ENCODE data around the gene RCSD1.
A peak's percentile ranks its signal among the peaks of the same experiment; 100 is the strongest.

The RCSD1 gene

DNA sequence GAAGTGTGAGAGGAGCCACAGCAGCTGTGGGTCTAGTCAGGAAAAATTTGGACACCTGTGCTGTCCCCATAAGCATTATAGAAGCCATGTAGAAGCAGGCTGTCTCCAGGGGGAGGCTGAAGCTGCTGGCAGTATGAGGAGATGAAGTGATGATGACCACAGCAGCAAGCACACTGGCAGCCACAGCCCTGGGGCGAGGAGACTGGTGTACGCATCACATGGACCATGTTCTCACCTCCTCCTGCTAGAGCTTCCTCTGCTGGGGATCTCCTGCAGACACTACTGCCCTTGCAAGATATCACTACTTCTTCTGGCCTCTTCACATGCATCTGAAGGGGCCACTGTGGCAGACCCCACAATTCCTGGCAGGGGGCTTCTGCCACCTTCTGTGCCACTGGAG is 42.7 kb upstream of the RCSD1 start:
- DNase-seq (ENCODE audit: low spot score): no peak
- Histone ChIP-seq H3K27me3 (ENCODE audit: control insufficient read depth in 3 of 3, insufficient read depth in 3 of 3, low read depth in 1 of 3, low read length in 3 of 3) (peaks cover 0 to 9% (median 0%) of the 10 kb centered on the region in 3 experiments), H3K4me3 (ENCODE audit: low read length in 2 of 2) (peak overlapping the region in 1 of 2 donors; percentile 50), H3K4me1 (ENCODE audit: control insufficient read depth in 2 of 2, insufficient read depth in 1 of 2, low read depth in 1 of 2, low read length in 2 of 2) (peaks cover 0 to 2% of the 10 kb centered on the region in 2 donors), H3K18ac (ENCODE audit: low read length) (no peak overlapping the region), H2AK5ac (ENCODE audit: low read depth, low read length) (no peak overlapping the region), H3K9ac (ENCODE audit: low read depth, low read length, poor library complexity) (peak overlapping the region; percentile 26), H2BK5ac (ENCODE audit: low read length) (no peak overlapping the region), H3K23ac (ENCODE audit: low read depth, low read length, poor library complexity) (no peak overlapping the region), H3K4ac (ENCODE audit: low read length) (no peak overlapping the region), H2BK12ac (ENCODE audit: low read length) (no peak overlapping the region), H4K8ac (ENCODE audit: low read depth, low read length) (no peak overlapping the region), H3K36me3 (replicated peaks in 1 of 2; ENCODE audit: control insufficient read depth in 2 of 2, insufficient read depth in 2 of 2, low read length in 2 of 2) (no peaks in the 10 kb centered on the region), H3K27ac (replicated peaks; ENCODE audit: low read length) (no peak overlapping the region), H2BK15ac (ENCODE audit: low read length) (no peak overlapping the region), H3K9me3 (replicated peaks in 1 of 2; ENCODE audit: control insufficient read depth in 2 of 2, insufficient read depth in 1 of 2, low read depth in 1 of 2, low read length in 2 of 2) (peaks cover 0 to 6% of the 10 kb centered on the region in 2 donors), H2AFZ (ENCODE audit: low read length) (no peak overlapping the region), H2BK120ac (ENCODE audit: low read depth, low read length) (no peak overlapping the region), H3K4me2 (ENCODE audit: insufficient read depth, low read length, poor library complexity, severe bottlenecking) (no peak overlapping the region), H3K79me1 (ENCODE audit: low read depth, low read length) (no peaks in the 10 kb centered on the region), H4K91ac (ENCODE audit: low read depth, low read length, poor library complexity) (no peak overlapping the region), H3K14ac (ENCODE audit: low read length) (no peak overlapping the region)
- WGBS, 2 donors (ENCODE audit: extremely low coverage in 2 of 2, insufficient read length in 2 of 2, insufficient replicate concordance in 1 of 2): no CpG with 5 or more reads among the region's 2 CpGs

DNA sequence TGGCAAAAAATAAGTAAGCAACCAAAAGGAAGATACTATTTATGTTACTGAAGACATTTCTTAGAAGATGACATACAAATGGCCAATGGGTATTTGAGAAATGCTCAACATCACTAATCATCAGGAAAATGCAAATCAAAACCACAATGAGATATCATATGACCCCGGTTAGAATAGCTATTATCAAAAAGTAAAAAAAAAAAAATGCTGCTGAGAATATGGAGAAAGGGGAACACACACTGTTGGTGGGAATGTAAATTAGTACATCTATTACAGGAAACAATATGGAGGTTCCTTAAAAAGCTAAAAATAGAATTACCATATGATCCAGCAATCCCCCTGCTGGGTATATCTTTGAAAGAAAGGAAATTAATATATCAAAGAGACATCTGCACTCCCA is 42.2 kb upstream of the RCSD1 start:
- Histone ChIP-seq H3K27me3 (ENCODE audit: control insufficient read depth in 3 of 3, insufficient read depth in 3 of 3, low read depth in 1 of 3, low read length in 3 of 3) (peaks cover 0 to 9% (median 0%) of the 10 kb centered on the region in 3 experiments), H4K8ac (ENCODE audit: low read depth, low read length) (no peak overlapping the region), H2BK120ac (ENCODE audit: low read depth, low read length) (no peak overlapping the region), H2AK5ac (ENCODE audit: low read depth, low read length) (no peak overlapping the region), H2BK12ac (ENCODE audit: low read length) (no peak overlapping the region), H3K14ac (ENCODE audit: low read length) (no peak overlapping the region), H3K9ac (ENCODE audit: low read depth, low read length, poor library complexity) (no peak overlapping the region), H4K91ac (ENCODE audit: low read depth, low read length, poor library complexity) (no peak overlapping the region), H2BK5ac (ENCODE audit: low read length) (no peak overlapping the region), H3K18ac (ENCODE audit: low read length) (no peak overlapping the region), H3K4me2 (ENCODE audit: insufficient read depth, low read length, poor library complexity, severe bottlenecking) (no peak overlapping the region), H3K79me1 (ENCODE audit: low read depth, low read length) (no peaks in the 10 kb centered on the region), H3K4ac (ENCODE audit: low read length) (no peak overlapping the region), H2AFZ (ENCODE audit: low read length) (no peak overlapping the region), H3K27ac (replicated peaks; ENCODE audit: low read length) (no peak overlapping the region), H3K9me3 (replicated peaks in 1 of 2; ENCODE audit: control insufficient read depth in 2 of 2, insufficient read depth in 1 of 2, low read depth in 1 of 2, low read length in 2 of 2) (peaks cover 0 to 6% of the 10 kb centered on the region in 2 donors), H3K23ac (ENCODE audit: low read depth, low read length, poor library complexity) (no peak overlapping the region), H3K4me1 (ENCODE audit: control insufficient read depth in 2 of 2, insufficient read depth in 1 of 2, low read depth in 1 of 2, low read length in 2 of 2) (peaks cover 0 to 2% of the 10 kb centered on the region in 2 donors), H2BK15ac (ENCODE audit: low read length) (no peak overlapping the region), H3K36me3 (replicated peaks in 1 of 2; ENCODE audit: control insufficient read depth in 2 of 2, insufficient read depth in 2 of 2, low read length in 2 of 2) (no peaks in the 10 kb centered on the region), H3K4me3 (ENCODE audit: low read length in 2 of 2) (no peak overlapping the region)
- DNase-seq (ENCODE audit: low spot score): no peak
- WGBS, 2 donors (ENCODE audit: extremely low coverage in 2 of 2, insufficient read length in 2 of 2, insufficient replicate concordance in 1 of 2): no CpG with 5 or more reads among the region's 1 CpG

GRCh38 chr1:167588361-167588760 is 41.7 kb upstream of the RCSD1 start:
- H2BK12ac ChIP-seq (ENCODE audit: low read length): no peak overlapping the region
- H3K4me2 ChIP-seq (ENCODE audit: insufficient read depth, low read length, poor library complexity, severe bottlenecking): no peak overlapping the region
- peaks cover 0 to 9% (median 0%) of the 10 kb centered on the region in 3 experiments for H3K27me3 ChIP-seq (ENCODE audit: control insufficient read depth in 3 of 3, insufficient read depth in 3 of 3, low read depth in 1 of 3, low read length in 3 of 3)
- H3K23ac ChIP-seq (ENCODE audit: low read depth, low read length, poor library complexity): no peak overlapping the region
- H2BK120ac ChIP-seq (ENCODE audit: low read depth, low read length): no peak overlapping the region
- no peak overlapping the region for H3K27ac ChIP-seq (replicated peaks; ENCODE audit: low read length)
- no peaks in the 10 kb centered on the region for H3K79me1 ChIP-seq (ENCODE audit: low read depth, low read length)
- no peak overlapping the region for H2BK5ac ChIP-seq (ENCODE audit: low read length)
- H3K4ac ChIP-seq (ENCODE audit: low read length): no peak overlapping the region
- no peak overlapping the region for H4K8ac ChIP-seq (ENCODE audit: low read depth, low read length)
- H3K9me3 ChIP-seq (replicated peaks in 1 of 2; ENCODE audit: control insufficient read depth in 2 of 2, insufficient read depth in 1 of 2, low read depth in 1 of 2, low read length in 2 of 2): peaks cover 0 to 6% of the 10 kb centered on the region in 2 donors
- H3K18ac ChIP-seq (ENCODE audit: low read length): no peak overlapping the region
- no peak overlapping the region for H3K14ac ChIP-seq (ENCODE audit: low read length)
- H2AK5ac ChIP-seq (ENCODE audit: low read depth, low read length): no peak overlapping the region
- no peak overlapping the region for H3K9ac ChIP-seq (ENCODE audit: low read depth, low read length, poor library complexity)
- no peak overlapping the region for H3K4me3 ChIP-seq (ENCODE audit: low read length in 2 of 2)
- no peak for DNase-seq (ENCODE audit: low spot score)
- H2AFZ ChIP-seq (ENCODE audit: low read length): no peak overlapping the region
- peaks cover 0 to 2% of the 10 kb centered on the region in 2 donors for H3K4me1 ChIP-seq (ENCODE audit: control insufficient read depth in 2 of 2, insufficient read depth in 1 of 2, low read depth in 1 of 2, low read length in 2 of 2)
- H4K91ac ChIP-seq (ENCODE audit: low read depth, low read length, poor library complexity): no peak overlapping the region
- H2BK15ac ChIP-seq (ENCODE audit: low read length): no peak overlapping the region
- no peaks in the 10 kb centered on the region for H3K36me3 ChIP-seq (replicated peaks in 1 of 2; ENCODE audit: control insufficient read depth in 2 of 2, insufficient read depth in 2 of 2, low read length in 2 of 2)
- no CpG with 5 or more reads among the region's 2 CpGs for WGBS, 2 donors (ENCODE audit: extremely low coverage in 2 of 2, insufficient read length in 2 of 2, insufficient replicate concordance in 1 of 2)

- no peak overlapping the region for H3K14ac ChIP-seq (ENCODE audit: low read length)
- no peak overlapping the region for H2AK5ac ChIP-seq (ENCODE audit: low read depth, low read length)
- H2BK120ac ChIP-seq (ENCODE audit: low read depth, low read length): no peak overlapping the region
- no peak overlapping the region for H3K27ac ChIP-seq (replicated peaks; ENCODE audit: low read length)
- no peak overlapping the region for H4K91ac ChIP-seq (ENCODE audit: low read depth, low read length, poor library complexity)
- DNase-seq (ENCODE audit: low spot score): no peak
- no peak overlapping the region for H4K8ac ChIP-seq (ENCODE audit: low read depth, low read length)
- H2BK15ac ChIP-seq (ENCODE audit: low read length): no peak overlapping the region
- no peaks in the 10 kb centered on the region for H3K36me3 ChIP-seq (replicated peaks in 1 of 2; ENCODE audit: control insufficient read depth in 2 of 2, insufficient read depth in 2 of 2, low read length in 2 of 2)
- H3K27me3 ChIP-seq (ENCODE audit: control insufficient read depth in 3 of 3, insufficient read depth in 3 of 3, low read depth in 1 of 3, low read length in 3 of 3): peaks cover 0 to 5% (median 0%) of the 10 kb centered on the region in 3 experiments
- no peak overlapping the region for H2BK12ac ChIP-seq (ENCODE audit: low read length)
- H3K18ac ChIP-seq (ENCODE audit: low read length): no peak overlapping the region
- H3K23ac ChIP-seq (ENCODE audit: low read depth, low read length, poor library complexity): no peak overlapping the region
- H3K9me3 ChIP-seq (replicated peaks in 1 of 2; ENCODE audit: control insufficient read depth in 2 of 2, insufficient read depth in 1 of 2, low read depth in 1 of 2, low read length in 2 of 2): peaks cover 0 to 2% of the 10 kb centered on the region in 2 donors
- no peak overlapping the region for H3K4ac ChIP-seq (ENCODE audit: low read length)
- no peak overlapping the region for H3K9ac ChIP-seq (ENCODE audit: low read depth, low read length, poor library complexity)
- no peaks in the 10 kb centered on the region for H3K79me1 ChIP-seq (ENCODE audit: low read depth, low read length)
- H2BK5ac ChIP-seq (ENCODE audit: low read length): no peak overlapping the region
- no peak overlapping the region for H3K4me2 ChIP-seq (ENCODE audit: insufficient read depth, low read length, poor library complexity, severe bottlenecking)
- H2AFZ ChIP-seq (ENCODE audit: low read length): no peak overlapping the region
- no peaks in the 10 kb centered on the region for H3K4me1 ChIP-seq (ENCODE audit: control insufficient read depth in 2 of 2, insufficient read depth in 1 of 2, low read depth in 1 of 2, low read length in 2 of 2)
- no peak overlapping the region for H3K4me3 ChIP-seq (ENCODE audit: low read length in 2 of 2)
These were observed 37.6 kb upstream of the RCSD1 start for GRCh38 chr1:167592475-167592874.
